HFFc6 (cell line): ENCODE results near the gene DUS3L. TPM values are rescaled to one million over a fixed set of nuclear protein-coding genes. Genes with fewer than 3 reads are reported as not detected.
A peak's percentile ranks its signal among the peaks of the same experiment; 100 is the strongest.

Experiments
- DNase-seq: peaks from one replicate; pipeline ENCODE4 v3.0.0-alpha.2; 2018
- H3K27ac Mint-ChIP-seq: 2 replicates; pipeline ENCODE4 v1.8.0; 2020; ENCODE audit warnings: mild to moderate bottlenecking, mixed read lengths
- H3K27me3 Mint-ChIP-seq: 2 replicates; pipeline ENCODE4 v1.8.0; 2021; ENCODE audit warnings: mild to moderate bottlenecking, moderate library complexity, mixed read lengths; ENCODE audit not compliant: insufficient read depth
- H3K36me3 Mint-ChIP-seq: 2 replicates; pipeline ENCODE4 v1.8.0; 2021; ENCODE audit warnings: low read depth, mixed read lengths
- H3K4me1 Mint-ChIP-seq: 2 replicates; pipeline ENCODE4 v1.8.0; 2020; ENCODE audit warnings: low read depth, mixed read lengths
- H3K4me3 Mint-ChIP-seq: 2 replicates; pipeline ENCODE4 v1.8.0; 2020; ENCODE audit warnings: mild to moderate bottlenecking, moderate library complexity, mixed read lengths
- H3K9me3 Mint-ChIP-seq: 2 replicates; pipeline ENCODE4 v1.8.0; 2020; ENCODE audit warnings: mild to moderate bottlenecking, mixed read lengths
- total RNA-seq, 6 experiments: library from RNA; stranded (reverse); fragmentation: NEBNext Ultra II Directional; extraction: Animal tissue kit (Norgen Biotek cat#: 25700); gene quantifications; 2 replicates in 1 of 6; 3 replicates in 5 of 6; pipeline ENCODE4 v1.2.3, GENCODE V29; 2021
- TF ChIP-seq, protein P1 (sequence below): fragments of 200-600 bp; sonication (generic); IDR thresholded peaks from 2 replicates; pipeline ENCODE4 v1.5.0; 2021; ENCODE audit warnings: antibody characterized with exemption, mild to moderate bottlenecking

The DUS3L gene
- total RNA-seq, 6 experiments from 2014 or later: 15.6 to 20.5 (median 18.3) TPM

DNA sequence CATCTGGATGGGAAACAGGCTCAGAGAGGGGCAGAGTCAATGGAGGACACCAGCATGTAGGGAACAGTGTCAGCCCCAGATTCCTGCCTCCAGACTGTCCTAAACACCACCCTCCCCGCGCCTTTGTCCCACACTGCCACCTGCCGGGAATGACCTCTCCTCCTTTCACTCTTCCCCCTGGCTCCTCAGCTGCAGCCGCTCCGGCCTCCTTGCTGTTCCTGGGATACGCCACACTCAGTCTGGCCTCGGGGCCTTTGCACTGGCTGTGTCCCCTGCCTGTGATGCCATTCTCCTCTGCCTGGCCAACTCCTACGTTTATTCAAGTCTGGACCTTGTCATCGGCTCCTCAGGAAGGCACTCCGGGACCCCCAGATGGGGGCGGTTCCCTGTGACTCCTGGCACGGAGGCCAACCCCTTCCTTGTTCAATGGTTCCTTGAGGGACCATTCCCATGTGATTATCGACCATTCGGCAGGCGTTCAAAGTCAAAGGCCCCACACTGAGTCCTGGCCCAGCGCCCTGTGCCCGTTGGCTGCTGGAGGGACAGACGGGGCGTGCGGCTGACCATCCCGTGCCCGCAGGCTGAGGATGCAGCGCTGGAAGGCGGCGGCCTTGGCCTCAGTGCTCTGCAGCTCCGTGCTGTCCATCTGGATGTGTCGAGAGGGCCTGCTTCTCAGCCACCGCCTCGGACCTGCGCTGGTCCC is 32.8 kb upstream of the DUS3L start:
- TF ChIP-seq, protein P1, sequence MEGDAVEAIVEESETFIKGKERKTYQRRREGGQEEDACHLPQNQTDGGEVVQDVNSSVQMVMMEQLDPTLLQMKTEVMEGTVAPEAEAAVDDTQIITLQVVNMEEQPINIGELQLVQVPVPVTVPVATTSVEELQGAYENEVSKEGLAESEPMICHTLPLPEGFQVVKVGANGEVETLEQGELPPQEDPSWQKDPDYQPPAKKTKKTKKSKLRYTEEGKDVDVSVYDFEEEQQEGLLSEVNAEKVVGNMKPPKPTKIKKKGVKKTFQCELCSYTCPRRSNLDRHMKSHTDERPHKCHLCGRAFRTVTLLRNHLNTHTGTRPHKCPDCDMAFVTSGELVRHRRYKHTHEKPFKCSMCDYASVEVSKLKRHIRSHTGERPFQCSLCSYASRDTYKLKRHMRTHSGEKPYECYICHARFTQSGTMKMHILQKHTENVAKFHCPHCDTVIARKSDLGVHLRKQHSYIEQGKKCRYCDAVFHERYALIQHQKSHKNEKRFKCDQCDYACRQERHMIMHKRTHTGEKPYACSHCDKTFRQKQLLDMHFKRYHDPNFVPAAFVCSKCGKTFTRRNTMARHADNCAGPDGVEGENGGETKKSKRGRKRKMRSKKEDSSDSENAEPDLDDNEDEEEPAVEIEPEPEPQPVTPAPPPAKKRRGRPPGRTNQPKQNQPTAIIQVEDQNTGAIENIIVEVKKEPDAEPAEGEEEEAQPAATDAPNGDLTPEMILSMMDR: peak; percentile 51; the same call in 1 of the 2 replicates
- H3K27me3 Mint-ChIP-seq: peaks cover 23% of the 10 kb centered on the region
- no peak for DNase-seq
- H3K4me3 Mint-ChIP-seq: no peak overlapping the region
- peaks cover 4% of the 10 kb centered on the region; the same call in 1 of the 2 replicates for H3K36me3 Mint-ChIP-seq
- no peaks in the 10 kb centered on the region for H3K9me3 Mint-ChIP-seq
- no peaks in the 10 kb centered on the region for H3K4me1 Mint-ChIP-seq
- H3K27ac Mint-ChIP-seq: no peak overlapping the region

DNA sequence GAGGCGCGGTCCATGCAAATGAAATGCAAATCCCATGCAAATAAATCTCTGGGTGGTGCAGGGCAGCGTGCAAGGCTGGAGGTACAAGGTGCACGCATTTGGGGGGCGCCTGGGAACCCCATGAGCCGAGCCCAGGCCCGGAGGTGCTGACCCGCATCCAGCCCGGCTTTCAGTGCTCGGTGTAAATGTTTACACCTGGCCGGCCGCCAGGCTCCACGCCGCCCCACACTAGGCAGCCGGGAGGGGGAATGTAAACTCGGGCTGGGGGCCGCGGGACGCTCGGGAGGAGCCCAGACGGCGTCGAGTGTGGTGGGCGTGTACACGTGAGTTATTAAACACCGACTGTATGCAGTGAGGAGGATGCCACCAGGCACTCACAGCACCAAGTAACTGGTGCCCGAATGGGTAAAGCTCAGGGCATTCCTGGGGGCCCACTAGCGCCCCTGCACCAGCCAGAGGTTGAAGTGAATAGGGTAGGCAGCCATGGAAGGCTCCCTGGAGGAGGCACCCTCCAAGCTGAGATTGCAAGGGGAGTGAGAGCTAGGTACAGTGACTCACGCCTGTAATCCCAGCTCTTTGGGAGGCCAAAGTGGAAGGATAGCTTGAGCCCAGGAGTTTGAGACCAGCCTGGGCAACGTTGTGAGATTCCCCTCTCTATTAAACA is 31.4 kb upstream of the DUS3L start:
- H3K4me3 Mint-ChIP-seq: no peak overlapping the region
- H3K27ac Mint-ChIP-seq: no peak overlapping the region
- TF ChIP-seq, protein P1: no peak
- peaks cover 4% of the 10 kb centered on the region; the same call in 1 of the 2 replicates for H3K36me3 Mint-ChIP-seq
- DNase-seq: no peak
- H3K4me1 Mint-ChIP-seq: no peaks in the 10 kb centered on the region
- H3K9me3 Mint-ChIP-seq: no peaks in the 10 kb centered on the region
- H3K27me3 Mint-ChIP-seq: peaks cover 21% of the 10 kb centered on the region

DNA sequence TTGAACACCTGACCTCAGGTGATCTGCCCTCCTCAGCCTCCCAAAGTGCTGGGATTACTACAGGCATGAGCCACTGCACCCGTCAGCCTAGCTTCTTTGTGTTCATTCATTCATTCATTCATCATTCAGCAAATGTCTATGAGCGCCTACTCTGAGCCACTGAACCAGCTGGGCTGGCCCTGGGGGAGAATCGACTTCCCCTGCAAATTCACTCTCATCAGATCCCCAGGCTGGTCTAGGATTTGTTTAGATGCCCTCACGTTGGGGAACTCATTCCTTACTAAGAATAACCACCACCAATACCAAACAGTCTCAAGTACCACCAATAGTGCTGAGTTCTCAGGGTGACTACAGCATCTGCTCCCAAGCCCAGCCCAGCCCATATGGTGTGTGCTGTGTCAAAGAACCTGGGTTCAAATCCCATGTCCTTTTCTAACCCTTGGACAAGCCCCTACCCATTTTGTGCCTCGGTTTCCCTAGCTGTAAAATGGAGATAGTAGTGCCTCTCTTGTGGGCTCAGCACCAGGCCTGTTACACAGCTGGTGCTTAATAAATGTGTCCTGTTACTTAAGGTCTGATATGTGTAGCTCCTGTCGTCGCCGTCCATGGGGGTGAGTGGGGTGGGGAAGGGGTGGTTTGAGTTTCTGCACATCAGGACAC is 30.7 kb upstream of the DUS3L start:
- Mint-ChIP-seq H3K36me3 (no peaks in the 10 kb centered on the region), H3K27me3 (peaks cover 22% of the 10 kb centered on the region), H3K9me3 (no peaks in the 10 kb centered on the region), H3K4me1 (no peaks in the 10 kb centered on the region), H3K27ac (no peak overlapping the region), H3K4me3 (no peak overlapping the region)
- no peak for DNase-seq
- TF ChIP-seq, protein P1: no peak

DNA sequence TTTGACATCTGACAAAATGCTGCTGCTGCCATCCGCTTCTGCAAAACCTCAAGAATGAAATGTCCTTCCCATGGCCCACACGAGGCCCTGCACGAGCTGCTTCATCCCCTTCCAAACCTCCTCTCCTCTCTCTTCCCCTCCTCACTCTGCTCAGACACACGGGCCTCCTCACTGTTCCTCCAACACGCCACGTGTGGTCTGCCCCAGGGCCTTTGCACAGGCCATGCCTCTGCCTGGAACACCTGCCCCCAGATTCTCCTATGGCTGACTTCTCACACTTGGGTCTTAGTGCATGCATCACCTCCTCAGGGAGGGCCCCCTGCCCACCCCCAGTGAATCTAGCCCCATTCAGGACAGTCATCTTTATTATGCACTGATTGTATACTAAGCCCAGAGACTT is 29.8 kb upstream of the DUS3L start:
- Mint-ChIP-seq H3K27ac (no peak overlapping the region; the same call in 1 of the 2 replicates), H3K4me1 (no peaks in the 10 kb centered on the region)

DNA sequence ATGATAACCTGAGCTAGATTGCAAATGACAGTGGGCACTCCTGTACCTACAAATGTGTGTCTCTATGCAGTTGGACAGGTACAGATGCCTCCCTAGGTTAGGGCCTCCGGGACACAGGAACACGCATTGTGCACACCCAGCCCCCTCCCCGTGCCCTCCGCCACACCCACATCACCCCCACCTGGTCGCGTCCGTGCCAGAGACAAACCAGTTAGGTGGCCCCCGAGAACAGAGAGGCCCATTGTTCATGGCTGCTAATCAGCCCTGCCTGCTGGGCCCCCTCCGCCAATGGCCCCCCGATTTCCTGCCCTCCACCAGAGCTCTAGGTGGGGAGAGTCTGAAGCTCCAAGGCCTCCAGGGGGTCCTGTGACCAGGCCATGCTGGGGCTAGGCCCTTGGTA is 27.6 kb upstream of the DUS3L start:
- no peaks in the 10 kb centered on the region for H3K36me3 Mint-ChIP-seq

More for the DNA sequence above, 29.8 kb upstream of the DUS3L start:
- TF ChIP-seq, protein P1: no peak
- Mint-ChIP-seq H3K4me3 (no peak overlapping the region), H3K9me3 (no peaks in the 10 kb centered on the region), H3K27me3 (peaks cover 27% of the 10 kb centered on the region), H3K36me3 (no peaks in the 10 kb centered on the region)
- DNase-seq: no peak

More for the DNA sequence above, 27.6 kb upstream of the DUS3L start:
- Mint-ChIP-seq H3K9me3 (no peaks in the 10 kb centered on the region), H3K4me3 (no peak overlapping the region), H3K27ac (no peak overlapping the region), H3K4me1 (no peaks in the 10 kb centered on the region), H3K27me3 (peaks cover 32% of the 10 kb centered on the region)
- DNase-seq: no peak
- TF ChIP-seq, protein P1: no peak
